ENCODE measurements around the gene SHMT2.

Gene SHMT2

DNA sequence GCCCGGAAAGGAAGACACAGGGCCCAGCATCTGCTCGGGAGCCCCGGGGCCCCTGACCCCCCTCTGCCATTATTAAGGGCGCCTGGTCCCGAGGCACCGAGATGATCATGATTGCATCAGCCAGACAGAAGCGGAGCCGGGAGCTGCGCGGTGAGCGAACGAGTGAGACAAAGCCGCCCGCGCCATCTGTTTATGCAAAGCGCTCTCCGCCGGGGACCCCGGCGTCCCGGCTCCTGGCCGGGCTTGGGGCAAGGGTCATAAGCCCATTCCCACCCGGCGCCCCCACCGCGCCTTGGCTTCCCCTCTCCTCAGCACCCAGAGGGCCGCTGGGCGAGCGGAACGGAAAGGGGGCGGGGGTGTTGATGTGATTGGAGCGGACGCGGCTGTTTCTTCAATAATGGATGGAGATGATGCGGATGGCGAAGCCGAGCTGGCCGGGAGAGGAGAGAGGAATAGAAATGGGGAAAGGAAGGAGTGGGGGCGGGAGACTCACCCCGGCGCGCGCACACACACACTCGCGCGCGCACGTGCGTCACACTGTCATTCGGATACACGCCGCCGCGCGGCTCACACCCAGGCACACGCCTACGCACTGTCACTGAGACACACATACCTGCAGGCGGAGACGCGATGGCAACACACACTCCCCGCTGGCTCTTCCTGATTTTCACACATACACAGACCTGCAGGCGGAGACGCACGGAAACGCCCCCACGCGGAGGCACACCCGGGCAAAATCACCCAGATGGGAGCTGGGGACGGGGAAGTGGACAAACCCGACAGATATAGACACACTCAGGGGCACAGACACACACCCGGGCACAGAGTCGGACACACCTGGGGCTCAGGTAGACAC lies 10.8 kb downstream of the SHMT2 start:
- peak; percentile 72 for DNase-seq

- no peak for DNase-seq
Measured at GRCh38 chr12:57240926-57241401, 11.5 kb downstream of the SHMT2 start.

DNA sequence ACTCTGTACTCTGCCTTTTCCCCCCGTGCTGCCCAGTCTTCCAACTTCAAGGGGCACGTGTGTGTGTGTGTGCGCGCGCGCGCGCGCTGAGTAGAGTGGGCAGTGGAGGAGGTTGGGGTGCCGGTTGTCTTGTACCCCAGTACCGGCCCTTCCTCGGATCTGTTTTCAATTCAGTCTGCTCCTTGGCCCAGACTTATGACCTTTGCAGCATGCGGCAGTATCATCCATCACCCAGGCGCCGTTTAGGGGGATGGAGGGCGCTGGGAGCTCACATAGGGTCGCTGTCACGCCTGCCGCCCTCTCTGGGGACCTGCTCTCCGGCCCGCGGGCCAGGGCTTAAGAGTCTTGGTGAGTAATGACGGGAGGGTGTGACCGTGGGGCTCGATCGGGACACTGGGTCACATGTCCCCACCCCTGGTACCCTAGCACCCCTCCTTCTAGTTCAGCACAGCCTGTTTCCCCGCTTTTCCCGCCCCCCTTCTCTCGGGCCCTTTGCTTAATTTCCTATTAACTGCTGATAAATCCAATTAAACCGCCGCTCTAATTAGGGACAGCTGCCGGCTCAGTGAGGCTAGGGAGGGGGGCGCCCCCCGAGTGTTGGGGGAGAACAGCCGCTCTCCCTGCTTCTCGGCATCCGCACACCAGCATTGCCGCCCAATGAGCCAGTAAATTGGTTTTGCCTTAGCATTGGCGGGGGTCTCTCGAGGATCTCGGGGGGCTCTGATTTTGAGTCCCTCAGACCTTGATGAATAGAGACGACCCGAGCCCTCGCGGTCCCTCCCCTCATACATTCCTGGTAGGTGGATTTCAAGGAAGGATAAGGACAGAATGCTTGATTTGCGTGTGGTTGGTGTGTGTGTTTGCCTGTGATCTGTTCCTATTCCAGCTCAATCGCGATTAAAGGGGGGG lies 12.1 kb downstream of the SHMT2 start:
- no peak for DNase-seq

GRCh38 chr12:57242329-57242690 lies 12.8 kb downstream of the SHMT2 start:
- no peak for DNase-seq

DNA sequence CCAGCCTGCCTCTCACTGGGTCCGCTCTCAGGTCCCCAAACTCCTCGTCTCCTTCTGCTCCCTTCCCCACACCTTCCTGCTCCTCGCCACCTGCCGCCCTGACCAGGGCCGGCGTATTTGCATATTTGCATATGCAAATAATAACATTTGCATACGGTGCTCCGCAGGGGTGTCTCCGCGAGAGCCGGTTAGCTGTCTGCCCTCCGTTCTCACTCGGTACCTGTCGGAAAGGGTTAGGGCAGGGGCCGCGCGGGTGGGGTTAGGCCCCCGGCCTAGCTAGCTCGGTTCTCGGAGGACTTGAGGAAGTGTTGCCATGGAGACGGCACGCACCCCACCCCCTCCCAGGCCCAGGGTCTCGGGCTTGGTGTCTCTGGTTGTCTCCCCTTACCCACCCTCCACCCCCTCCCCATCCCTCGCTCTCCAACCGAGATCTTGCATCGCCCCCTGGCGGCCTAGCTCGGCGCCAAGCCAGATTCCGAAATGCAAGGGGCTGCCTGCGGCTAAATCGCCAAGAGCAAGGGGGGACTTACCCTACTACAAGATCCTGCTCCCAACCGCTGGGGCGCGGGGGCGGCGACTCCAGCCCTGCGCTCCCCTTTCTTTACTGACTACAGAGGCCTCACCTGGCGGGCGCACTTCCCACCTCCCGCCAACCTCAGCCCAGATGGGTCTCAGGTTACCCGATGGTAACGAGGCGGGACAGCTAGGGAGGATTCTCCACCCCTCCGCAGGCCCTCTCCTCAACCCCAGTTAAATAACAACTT lies 13.4 kb downstream of the SHMT2 start:
- peak; percentile 59 for DNase-seq

GRCh38 chr12:57243521-57244311 lies 14.2 kb downstream of the SHMT2 start:
- DNase-seq, result peak; percentile 67

DNA sequence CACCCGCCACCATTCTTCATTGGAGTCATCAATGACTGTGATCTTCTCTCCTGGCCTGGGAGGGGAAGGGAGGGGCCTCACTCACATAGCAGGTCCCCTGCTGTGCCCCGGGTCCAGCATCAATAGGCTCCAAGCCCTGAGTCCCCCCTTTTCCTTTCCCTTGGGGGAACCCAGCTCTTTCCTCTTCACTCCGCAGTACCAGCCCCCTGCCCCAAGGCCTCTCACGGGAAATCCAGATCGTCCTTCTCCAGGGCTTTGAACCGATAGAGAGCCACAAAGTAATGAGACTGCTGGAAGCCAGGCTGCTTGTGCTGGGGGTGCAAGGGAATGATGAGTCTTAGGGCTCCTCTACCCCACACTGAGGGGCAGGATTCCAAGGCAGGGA lies 14.8 kb downstream of the SHMT2 start:
- DNase-seq, result no peak

DNA sequence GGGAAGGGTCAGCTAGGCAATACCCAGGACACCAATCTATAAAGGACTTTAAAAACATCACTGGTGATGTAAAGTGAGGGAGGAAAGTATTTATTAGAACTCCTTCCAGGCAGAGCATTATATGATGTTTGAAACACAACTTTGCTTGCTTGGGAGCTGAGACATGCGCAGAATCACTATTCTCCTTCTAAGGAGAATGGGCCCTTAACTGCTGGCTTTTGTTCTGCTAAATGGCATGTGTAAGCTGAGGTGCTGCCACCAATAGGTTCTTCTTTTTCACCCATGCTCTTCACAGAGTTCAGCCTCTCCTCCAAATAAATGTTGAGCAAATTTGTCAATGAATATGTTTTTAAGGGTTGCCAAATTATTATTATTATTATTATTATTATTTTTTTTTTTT lies 17.5 kb downstream of the SHMT2 start:
- no peak for DNase-seq

GRCh38 chr12:57248934-57249742 lies 19.6 kb downstream of the SHMT2 start:
- DNase-seq, result no peak

- DNase-seq, result no peak
Measured at GRCh38 chr12:57250541-57250940, 21.0 kb downstream of the SHMT2 start.

DNA sequence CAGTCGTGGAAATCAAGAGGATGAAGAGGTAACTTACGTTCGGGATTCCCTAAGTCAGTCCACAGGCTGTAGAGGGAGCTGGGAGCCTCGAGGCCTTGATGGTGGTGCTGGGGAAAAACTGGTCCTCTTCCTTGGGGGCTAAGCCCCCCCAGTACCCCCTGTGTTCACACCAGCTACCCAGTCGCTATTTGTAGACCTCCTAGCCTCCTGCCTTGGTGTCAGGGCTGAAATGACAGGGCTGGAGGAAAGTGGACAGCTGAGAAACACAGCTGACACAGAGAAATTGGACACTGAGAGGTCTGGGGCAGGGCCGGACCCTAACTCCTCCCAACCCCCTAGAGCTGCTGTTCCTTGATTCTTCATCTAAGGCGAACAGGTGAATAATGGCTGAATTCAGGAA lies 21.4 kb downstream of the SHMT2 start, which contains the start of gene STAC3:
STAC3 (minus strand) TSS at position 232 of the 400 bp plus-strand sequence. CDS start 1,551 bp downstream, outside the sequence.
- DNase-seq, result no peak

DNA sequence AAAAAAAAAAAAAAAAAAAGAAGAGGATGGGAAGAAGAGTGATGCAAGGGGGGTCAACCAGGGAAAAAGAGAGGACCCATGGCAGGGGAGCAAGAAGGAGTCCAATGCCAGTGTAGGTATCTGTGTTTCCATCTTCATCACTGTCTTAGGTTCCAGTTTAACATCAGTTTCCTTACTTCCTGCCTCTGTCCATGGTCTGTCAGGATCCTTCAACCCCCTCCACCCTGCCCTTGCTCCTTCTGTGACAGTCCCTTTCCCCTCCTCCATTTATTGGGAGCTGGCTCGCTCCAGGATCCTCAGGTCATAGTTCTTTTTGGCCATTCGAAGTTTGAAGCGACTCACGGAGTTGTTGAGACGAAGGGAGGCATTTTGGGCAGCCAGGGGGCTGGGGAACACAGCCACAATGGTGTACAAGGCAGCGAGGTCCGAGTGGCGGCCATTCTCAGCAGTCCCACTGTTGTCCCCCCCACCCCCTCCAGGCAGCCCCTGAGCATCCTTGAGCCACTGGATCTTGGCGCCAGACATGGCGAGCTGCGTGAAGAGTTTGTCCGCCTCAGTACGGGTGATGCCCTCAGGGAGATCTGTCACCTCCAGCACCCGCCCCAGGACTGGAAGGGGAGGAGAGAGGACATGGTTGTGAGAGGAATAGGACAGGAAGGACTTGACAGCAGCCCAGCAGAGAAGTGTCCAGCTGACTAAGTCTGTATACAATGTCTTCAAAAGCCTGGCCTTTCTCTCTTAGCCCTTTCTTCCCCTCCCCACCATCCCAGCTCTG lies 25.2 kb downstream of the SHMT2 start:
- DNase-seq, result no peak

DNA sequence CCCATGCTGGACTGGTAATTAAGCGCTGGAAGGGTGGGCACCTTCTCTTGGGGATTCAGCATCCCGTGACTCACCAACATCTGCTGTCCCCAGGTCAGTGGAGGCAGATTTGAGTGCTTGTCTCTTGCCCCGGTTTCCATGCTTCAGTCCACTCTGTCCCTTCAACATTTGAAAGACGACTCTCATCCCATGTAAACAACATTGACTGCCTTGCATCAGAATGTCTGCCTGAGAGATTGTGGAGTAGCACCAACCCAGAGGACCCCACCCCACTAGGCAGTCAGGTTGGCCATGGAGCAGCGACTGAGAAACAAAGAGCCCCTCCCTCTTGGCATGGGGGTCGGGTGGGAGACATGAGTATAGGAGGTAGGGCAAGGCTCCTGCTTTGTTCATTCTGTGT lies 26.4 kb downstream of the SHMT2 start:
- DNase-seq, result no peak

GRCh38 chr12:57258977-57259970 lies 29.8 kb downstream of the SHMT2 start:
- no peak for DNase-seq

- DNase-seq, result no peak
Measured at GRCh38 chr12:57260366-57260765, 30.9 kb downstream of the SHMT2 start.

GRCh38 chr12:57261428-57261865 lies 31.9 kb downstream of the SHMT2 start:
- DNase-seq, result no peak

GRCh38 chr12:57262126-57262822 lies 32.8 kb downstream of the SHMT2 start:
- DNase-seq, result no peak

GRCh38 chr12:57263096-57263495 lies 33.6 kb downstream of the SHMT2 start:
- DNase-seq, result no peak

Measured in fibroblast of skin of back (primary cell).